ENCODE results near the gene CEP78.

CEP78 gene

GRCh38 chr9:78296893-78297671 is 61.2 kb downstream of the CEP78 start, which contains the start of gene PSAT1 (continued):
- TF ChIP-seq ZBTB10 (tag by site-specific recombination; IDR thresholded peaks at IDR 0.05) (peak; percentile 31; the same call in 1 of the 2 replicates), ZNF596 (tag by site-specific recombination; IDR thresholded peaks at IDR 0.05) (no peak), ELK4 (IDR thresholded peaks at IDR 0.05; ENCODE audit: borderline replicate concordance, low read depth, low read length) (no peak), SCRT2 (tag by site-specific recombination; IDR thresholded peaks at IDR 0.05) (no peak), ZNF580 (tag by site-specific recombination; IDR thresholded peaks at IDR 0.05) (no peak), ZNF571 (tag by site-specific recombination; IDR thresholded peaks at IDR 0.05) (no peak), ZNF248 (tag by site-specific recombination; IDR thresholded peaks at IDR 0.05) (no peak), ZNF174 (tag by site-specific recombination; IDR thresholded peaks at IDR 0.05) (no peak), MYNN (tag by site-specific recombination; IDR thresholded peaks at IDR 0.05; ENCODE audit: borderline replicate concordance) (no peak), TCF7L2 (IDR thresholded peaks at IDR 0.05; ENCODE audit: borderline replicate concordance, low read depth, low read length) (no peak), WT1 (tag by site-specific recombination; IDR thresholded peaks at IDR 0.05) (no peak), ZNF341 (tag by site-specific recombination; IDR thresholded peaks at IDR 0.05; ENCODE audit: low read depth) (peak; percentile 81), PRDM6 (tag by site-specific recombination; IDR thresholded peaks at IDR 0.05) (no peak), ZNF324 (tag by site-specific recombination; IDR thresholded peaks at IDR 0.05) (no peak), MZF1 (tag by site-specific recombination; IDR thresholded peaks at IDR 0.05; ENCODE audit: borderline replicate concordance) (no peak), ZBTB44 (tag by site-specific recombination; IDR thresholded peaks at IDR 0.05) (no peak), ZNF10 (tag by site-specific recombination; IDR thresholded peaks at IDR 0.05) (peak; percentile 18; the same call in 1 of the 2 replicates), PRDM2 (tag by site-specific recombination; IDR thresholded peaks at IDR 0.05; ENCODE audit: borderline replicate concordance) (no peak), ZNF350 (tag by site-specific recombination; IDR thresholded peaks at IDR 0.05) (no peak), ZNF214 (tag by site-specific recombination; IDR thresholded peaks at IDR 0.05; ENCODE audit: borderline replicate concordance) (no peak), ZSCAN4 (tag by site-specific recombination; IDR thresholded peaks at IDR 0.05) (no peak), GLI4 (tag by site-specific recombination; IDR thresholded peaks at IDR 0.05) (no peak), HOXA7 (CRISPR knock-in tag; IDR thresholded peaks at IDR 0.05; ENCODE audit: borderline replicate concordance) (no peak), ZNF629 (tag by site-specific recombination; IDR thresholded peaks at IDR 0.05) (no peak), MEIS1 (CRISPR knock-in tag; IDR thresholded peaks at IDR 0.05; ENCODE audit: borderline replicate concordance) (no peak)

Measured in HEK293 (cell line).